ENCODE results near the gene CACNA1C. TPM values are rescaled to one million over a fixed set of nuclear protein-coding genes. Genes with fewer than 3 reads are reported as not detected.

Gene CACNA1C
- total RNA-seq, 2 donors from 2014 or later = 8.1 to 18.2 TPM

GRCh38 chr12:2338381-2338780 lies 285.6 kb downstream of the CACNA1C start:
- Histone ChIP-seq H3K9me3 (no peaks in the 10 kb centered on the region), H3K27ac (no peak overlapping the region), H3K36me3 (no peaks in the 10 kb centered on the region), H3K4me1 (replicated peaks) (no peaks in the 10 kb centered on the region), H3K27me3 (replicated peaks; ENCODE audit: insufficient read depth) (no peaks in the 10 kb centered on the region), H3K4me3 (no peak overlapping the region)
- TF ChIP-seq CTCF (IDR thresholded peaks at IDR 0.05) = no peak
- no peak for TF ChIP-seq POLR2A (IDR thresholded peaks at IDR 0.05)
- TF ChIP-seq POLR2AphosphoS5 (IDR thresholded peaks at IDR 0.05) = no peak
- WGBS = 96% methylated on average over 5 of the region's 5 CpGs
- DNase-seq (ENCODE audit: low spot score) = no peak
- intact Hi-C loops (cut with DNase I) = no loop called here

GRCh38 chr12:2338991-2339431 lies 286.2 kb downstream of the CACNA1C start:
- TF ChIP-seq POLR2AphosphoS5 (IDR thresholded peaks at IDR 0.05) = no peak
- TF ChIP-seq CTCF (IDR thresholded peaks at IDR 0.05) = no peak
- no peak for TF ChIP-seq POLR2A (IDR thresholded peaks at IDR 0.05)
- intact Hi-C loops (cut with DNase I) = no loop called here
- H3K27me3 ChIP-seq (replicated peaks; ENCODE audit: insufficient read depth) = no peaks in the 10 kb centered on the region
- H3K36me3 ChIP-seq = no peaks in the 10 kb centered on the region
- 66% methylated on average over 5 of the region's 5 CpGs for WGBS
- no peaks in the 10 kb centered on the region for H3K9me3 ChIP-seq
- DNase-seq (ENCODE audit: low spot score) = no peak
- no peak overlapping the region for H3K27ac ChIP-seq
- no peaks in the 10 kb centered on the region for H3K4me1 ChIP-seq (replicated peaks)
- no peak overlapping the region for H3K4me3 ChIP-seq

- Histone ChIP-seq H3K27me3 (replicated peaks; ENCODE audit: insufficient read depth) (no peaks in the 10 kb centered on the region), H3K36me3 (no peaks in the 10 kb centered on the region), H3K27ac (no peak overlapping the region), H3K9me3 (no peaks in the 10 kb centered on the region), H3K4me3 (no peak overlapping the region), H3K4me1 (replicated peaks) (no peaks in the 10 kb centered on the region)
- 83% methylated on average over 15 of the region's 15 CpGs for WGBS
- TF ChIP-seq POLR2AphosphoS5 (IDR thresholded peaks at IDR 0.05) = no peak
- TF ChIP-seq CTCF (IDR thresholded peaks at IDR 0.05) = no peak
- TF ChIP-seq POLR2A (IDR thresholded peaks at IDR 0.05) = no peak
- no peak for DNase-seq (ENCODE audit: low spot score)
- intact Hi-C loops (cut with DNase I) = no loop called here
These were observed 288.4 kb downstream of the CACNA1C start for GRCh38 chr12:2341051-2341751.

GRCh38 chr12:2341871-2342270 lies 289.1 kb downstream of the CACNA1C start:
- H3K27me3 ChIP-seq (replicated peaks; ENCODE audit: insufficient read depth) = no peaks in the 10 kb centered on the region
- H3K27ac ChIP-seq = no peak overlapping the region
- H3K9me3 ChIP-seq = no peaks in the 10 kb centered on the region
- TF ChIP-seq POLR2AphosphoS5 (IDR thresholded peaks at IDR 0.05) (no peak), CTCF (IDR thresholded peaks at IDR 0.05) (no peak), POLR2A (IDR thresholded peaks at IDR 0.05) (no peak)
- WGBS = 75% methylated on average over 7 of the region's 7 CpGs
- intact Hi-C loops (cut with DNase I) = no loop called here
- no peak overlapping the region for H3K4me3 ChIP-seq
- H3K36me3 ChIP-seq = no peaks in the 10 kb centered on the region
- no peaks in the 10 kb centered on the region for H3K4me1 ChIP-seq (replicated peaks)
- DNase-seq (ENCODE audit: low spot score) = no peak

- H3K27me3 ChIP-seq (replicated peaks; ENCODE audit: insufficient read depth) = no peaks in the 10 kb centered on the region
- no peaks in the 10 kb centered on the region for H3K36me3 ChIP-seq
- intact Hi-C loops (cut with DNase I) = no loop called here
- 46% methylated on average over 4 of the region's 4 CpGs for WGBS
- TF ChIP-seq POLR2AphosphoS5 (IDR thresholded peaks at IDR 0.05) (no peak), POLR2A (IDR thresholded peaks at IDR 0.05) (no peak)
- DNase-seq (ENCODE audit: low spot score) = no peak
- no peaks in the 10 kb centered on the region for H3K9me3 ChIP-seq
- H3K4me3 ChIP-seq = no peak overlapping the region
- H3K4me1 ChIP-seq (replicated peaks) = no peaks in the 10 kb centered on the region
- H3K27ac ChIP-seq = peak overlapping the region in 1 of 2 donors; percentile 20
These were observed 290.9 kb downstream of the CACNA1C start for GRCh38 chr12:2343681-2344080.
